ENCODE measurements around the gene APBA1.

APBA1 gene

DNA sequence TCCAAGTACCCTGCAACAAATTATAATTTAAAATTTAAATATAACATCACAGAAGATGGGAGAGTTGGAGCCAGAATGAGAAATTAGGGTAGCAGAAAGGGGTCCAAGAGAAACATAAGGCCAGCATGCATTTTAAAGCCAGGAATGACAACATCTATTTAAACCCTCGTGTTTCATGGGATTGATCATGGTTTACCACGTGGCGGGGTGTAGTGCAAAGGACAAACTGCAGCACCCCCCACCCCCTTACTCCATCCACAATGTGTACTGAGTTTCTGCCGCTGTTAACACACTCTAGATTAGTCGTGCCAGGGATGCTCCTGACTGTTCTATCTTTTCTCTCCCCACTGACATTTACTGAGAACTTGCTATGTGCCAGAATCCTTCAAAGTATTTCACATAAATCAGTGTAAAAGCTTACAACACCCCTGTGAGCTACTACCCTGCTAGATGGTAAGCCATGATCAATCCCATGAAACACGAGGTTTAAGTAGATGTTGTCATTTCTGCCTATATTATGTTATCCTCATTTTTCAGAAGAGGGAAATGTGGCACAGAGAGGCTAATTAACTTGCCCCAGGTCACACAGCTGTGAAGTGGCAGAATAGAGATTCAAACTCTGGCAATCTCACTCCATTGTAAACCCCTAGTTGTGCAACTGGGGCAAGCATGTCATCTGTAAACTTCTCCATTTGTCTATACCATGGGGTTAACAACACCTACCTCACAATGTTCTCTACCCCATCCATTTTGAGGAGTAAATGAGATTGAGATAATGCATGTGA, 210.9 kb downstream of the APBA1 start:
- H3K4me3 ChIP-seq (ENCODE audit: low read length in 2 of 2): no peak overlapping the region
- H3K36me3 ChIP-seq (ENCODE audit: control insufficient read depth in 2 of 2, insufficient read depth in 2 of 2, low read length in 2 of 2): peaks cover 0 to 4% of the 10 kb centered on the region in 2 donors
- H3K27ac ChIP-seq (ENCODE audit: low read length): no peak overlapping the region
- peaks cover 5% of the 10 kb centered on the region for H3K4me1 ChIP-seq (ENCODE audit: control insufficient read depth, insufficient read depth, low read length)
- H3K9me3 ChIP-seq (ENCODE audit: control insufficient read depth in 2 of 2, low read length in 2 of 2): no peaks in the 10 kb centered on the region
- H3K9ac ChIP-seq (ENCODE audit: low read length in 2 of 2): no peak overlapping the region
- H3K27me3 ChIP-seq (ENCODE audit: control insufficient read depth in 1 of 2, insufficient read depth in 2 of 2, low read length in 2 of 2): no peaks in the 10 kb centered on the region

DNA sequence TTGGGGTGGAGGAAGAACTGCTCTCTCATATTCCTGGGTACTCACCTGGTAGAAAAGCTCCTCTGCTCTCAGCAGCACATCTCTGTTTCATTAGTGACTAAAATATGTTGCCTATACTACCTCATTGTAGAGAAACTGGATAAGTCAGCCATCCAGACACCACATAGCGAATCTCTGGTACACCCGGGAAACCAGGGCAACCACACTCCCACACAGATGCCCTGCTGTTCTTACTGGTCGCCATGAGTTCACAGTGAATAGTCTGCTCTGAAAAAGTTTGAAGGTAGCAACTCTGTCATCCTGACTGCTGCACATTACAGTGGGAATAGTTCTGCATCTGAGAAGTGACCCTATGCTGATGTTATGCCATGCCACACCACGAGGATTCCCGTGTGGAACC, 212.2 kb downstream of the APBA1 start:
- Histone ChIP-seq H3K36me3 (ENCODE audit: control insufficient read depth in 2 of 2, insufficient read depth in 2 of 2, low read length in 2 of 2) (peaks cover 0 to 4% of the 10 kb centered on the region in 2 donors), H3K9ac (ENCODE audit: low read length in 2 of 2) (no peak overlapping the region), H3K9me3 (ENCODE audit: control insufficient read depth in 2 of 2, low read length in 2 of 2) (no peaks in the 10 kb centered on the region), H3K27ac (ENCODE audit: low read length) (no peak overlapping the region), H3K4me3 (ENCODE audit: low read length in 2 of 2) (no peak overlapping the region), H3K4me1 (ENCODE audit: control insufficient read depth, insufficient read depth, low read length) (no peaks in the 10 kb centered on the region), H3K27me3 (ENCODE audit: control insufficient read depth in 1 of 2, insufficient read depth in 2 of 2, low read length in 2 of 2) (no peaks in the 10 kb centered on the region)

GRCh38 chr9:69458176-69458575, 214.0 kb downstream of the APBA1 start:
- H3K4me3 ChIP-seq (ENCODE audit: low read length in 2 of 2): no peak overlapping the region
- H3K27me3 ChIP-seq (ENCODE audit: control insufficient read depth in 1 of 2, insufficient read depth in 2 of 2, low read length in 2 of 2): no peaks in the 10 kb centered on the region

DNA sequence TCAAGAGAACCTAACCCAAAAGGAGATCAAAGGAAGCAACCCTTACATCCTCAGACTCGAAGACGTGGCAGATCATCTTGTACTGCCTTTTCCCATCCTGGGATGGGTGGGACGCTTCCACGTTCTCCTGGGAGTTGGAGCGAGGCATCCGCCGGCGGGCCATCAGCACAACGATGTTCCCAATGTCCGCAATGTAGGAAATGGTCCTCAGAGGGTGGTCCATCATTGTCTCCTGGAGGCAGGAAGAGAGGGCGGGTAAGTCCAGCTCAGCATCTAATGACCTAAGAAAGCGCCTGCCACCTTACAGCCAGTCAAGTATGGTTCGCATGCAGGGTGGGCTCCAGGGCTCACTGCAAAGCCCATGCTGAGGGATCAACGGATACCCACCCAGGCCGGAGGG, 216.0 kb downstream of the APBA1 start:
- H3K36me3 ChIP-seq (ENCODE audit: control insufficient read depth in 2 of 2, insufficient read depth in 2 of 2, low read length in 2 of 2): peaks cover 0 to 12% of the 10 kb centered on the region in 2 donors
- H3K4me3 ChIP-seq (ENCODE audit: low read length in 2 of 2): no peak overlapping the region
- H3K27me3 ChIP-seq (ENCODE audit: control insufficient read depth in 1 of 2, insufficient read depth in 2 of 2, low read length in 2 of 2): no peaks in the 10 kb centered on the region
- no peaks in the 10 kb centered on the region for H3K4me1 ChIP-seq (ENCODE audit: control insufficient read depth, insufficient read depth, low read length)
- H3K27ac ChIP-seq (ENCODE audit: low read length): no peak overlapping the region
- no peak overlapping the region for H3K9ac ChIP-seq (ENCODE audit: low read length in 2 of 2)
- no peaks in the 10 kb centered on the region for H3K9me3 ChIP-seq (ENCODE audit: control insufficient read depth in 2 of 2, low read length in 2 of 2)

More at GRCh38 chr9:69458176-69458575, 214.0 kb downstream of the APBA1 start:
- Histone ChIP-seq H3K27ac (ENCODE audit: low read length) (no peak overlapping the region), H3K9ac (ENCODE audit: low read length in 2 of 2) (no peak overlapping the region), H3K36me3 (ENCODE audit: control insufficient read depth in 2 of 2, insufficient read depth in 2 of 2, low read length in 2 of 2) (peaks cover 0 to 8% of the 10 kb centered on the region in 2 donors), H3K4me1 (ENCODE audit: control insufficient read depth, insufficient read depth, low read length) (no peaks in the 10 kb centered on the region), H3K9me3 (ENCODE audit: control insufficient read depth in 2 of 2, low read length in 2 of 2) (no peaks in the 10 kb centered on the region)

GRCh38 chr9:69455311-69455710, 216.9 kb downstream of the APBA1 start:
- Histone ChIP-seq H3K9me3 (ENCODE audit: control insufficient read depth in 2 of 2, low read length in 2 of 2) (no peaks in the 10 kb centered on the region), H3K4me1 (ENCODE audit: control insufficient read depth, insufficient read depth, low read length) (no peaks in the 10 kb centered on the region), H3K27me3 (ENCODE audit: control insufficient read depth in 1 of 2, insufficient read depth in 2 of 2, low read length in 2 of 2) (no peaks in the 10 kb centered on the region), H3K36me3 (ENCODE audit: control insufficient read depth in 2 of 2, insufficient read depth in 2 of 2, low read length in 2 of 2) (peaks cover 0 to 12% of the 10 kb centered on the region in 2 donors), H3K9ac (ENCODE audit: low read length in 2 of 2) (no peak overlapping the region), H3K27ac (ENCODE audit: low read length) (no peak overlapping the region), H3K4me3 (ENCODE audit: low read length in 2 of 2) (no peak overlapping the region)

- H3K4me1 ChIP-seq (ENCODE audit: control insufficient read depth, insufficient read depth, low read length): no peaks in the 10 kb centered on the region
- no peaks in the 10 kb centered on the region for H3K27me3 ChIP-seq (ENCODE audit: control insufficient read depth in 1 of 2, insufficient read depth in 2 of 2, low read length in 2 of 2)
- H3K9ac ChIP-seq (ENCODE audit: low read length in 2 of 2): no peak overlapping the region
- H3K36me3 ChIP-seq (ENCODE audit: control insufficient read depth in 2 of 2, insufficient read depth in 2 of 2, low read length in 2 of 2): peaks cover 0 to 10% of the 10 kb centered on the region in 2 donors
- no peak overlapping the region for H3K4me3 ChIP-seq (ENCODE audit: low read length in 2 of 2)
- H3K27ac ChIP-seq (ENCODE audit: low read length): no peak overlapping the region
- no peaks in the 10 kb centered on the region for H3K9me3 ChIP-seq (ENCODE audit: control insufficient read depth in 2 of 2, low read length in 2 of 2)
Measured at GRCh38 chr9:69454321-69454720, 217.8 kb downstream of the APBA1 start.

DNA sequence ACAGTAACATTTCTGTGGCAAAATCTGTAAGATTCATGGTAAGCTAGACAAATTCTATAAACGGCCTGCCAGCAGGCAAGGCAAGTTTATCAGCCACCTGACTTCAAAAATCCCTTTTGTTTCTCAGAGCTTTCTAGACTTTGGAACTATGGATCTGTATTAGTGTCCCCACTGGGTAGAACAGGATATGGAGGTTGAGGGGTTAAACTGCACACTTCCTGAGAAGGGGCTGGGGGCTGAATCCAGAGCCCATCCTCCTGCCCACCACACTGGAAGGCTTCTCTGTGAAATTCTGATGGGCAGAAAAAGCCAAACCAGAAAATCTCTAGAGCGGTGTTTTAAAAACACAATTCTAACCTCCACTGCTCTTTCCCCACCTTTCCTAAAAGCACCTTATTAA, 218.4 kb downstream of the APBA1 start:
- H3K4me1 ChIP-seq (ENCODE audit: control insufficient read depth, insufficient read depth, low read length): no peaks in the 10 kb centered on the region

DNA sequence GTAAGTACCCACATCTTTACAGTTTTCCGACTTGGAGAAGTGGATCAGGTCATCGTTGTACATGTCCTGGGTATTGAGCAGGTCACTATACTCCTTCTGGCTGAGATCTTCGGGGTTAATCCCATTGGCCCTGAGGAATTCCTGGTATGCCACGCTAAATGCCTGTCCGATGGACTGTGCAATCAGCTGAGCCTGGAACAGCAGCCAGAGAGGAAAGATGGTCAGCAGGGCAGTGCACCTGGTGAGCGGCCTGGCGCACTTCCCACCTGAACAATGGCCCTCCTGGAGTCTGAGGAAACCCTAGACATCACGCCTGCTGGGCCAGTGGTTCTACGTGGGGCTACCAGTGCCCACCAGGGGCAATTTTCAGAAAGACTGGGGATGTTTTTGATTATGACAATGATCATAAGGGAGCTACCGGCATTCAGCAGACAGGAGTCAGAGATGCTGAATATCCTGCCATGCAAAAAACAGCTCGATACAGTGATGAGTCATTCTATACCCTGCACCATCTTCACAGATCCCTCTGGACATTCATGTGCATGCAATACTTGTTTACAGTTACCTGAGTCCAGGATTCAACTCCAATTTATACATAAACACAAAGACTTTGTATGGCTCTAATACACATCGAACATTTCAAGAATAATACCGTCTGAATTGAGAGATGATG, 219.9 kb downstream of the APBA1 start:
- H3K9me3 ChIP-seq (ENCODE audit: control insufficient read depth in 2 of 2, low read length in 2 of 2): no peaks in the 10 kb centered on the region
- no peak overlapping the region for H3K27ac ChIP-seq (ENCODE audit: low read length)
- no peaks in the 10 kb centered on the region for H3K27me3 ChIP-seq (ENCODE audit: control insufficient read depth in 1 of 2, insufficient read depth in 2 of 2, low read length in 2 of 2)
- no peaks in the 10 kb centered on the region for H3K4me1 ChIP-seq (ENCODE audit: control insufficient read depth, insufficient read depth, low read length)
- H3K9ac ChIP-seq (ENCODE audit: low read length in 2 of 2): no peak overlapping the region
- H3K4me3 ChIP-seq (ENCODE audit: low read length in 2 of 2): no peak overlapping the region
- peaks cover 0 to 10% of the 10 kb centered on the region in 2 donors for H3K36me3 ChIP-seq (ENCODE audit: control insufficient read depth in 2 of 2, insufficient read depth in 2 of 2, low read length in 2 of 2)

More for the DNA sequence above, 218.4 kb downstream of the APBA1 start:
- Histone ChIP-seq H3K4me3 (ENCODE audit: low read length in 2 of 2) (no peak overlapping the region), H3K27ac (ENCODE audit: low read length) (no peak overlapping the region), H3K9ac (ENCODE audit: low read length in 2 of 2) (no peak overlapping the region), H3K36me3 (ENCODE audit: control insufficient read depth in 2 of 2, insufficient read depth in 2 of 2, low read length in 2 of 2) (peaks cover 0 to 12% of the 10 kb centered on the region in 2 donors), H3K27me3 (ENCODE audit: control insufficient read depth in 1 of 2, insufficient read depth in 2 of 2, low read length in 2 of 2) (no peaks in the 10 kb centered on the region), H3K9me3 (ENCODE audit: control insufficient read depth in 2 of 2, low read length in 2 of 2) (no peaks in the 10 kb centered on the region)

- Histone ChIP-seq H3K4me1 (ENCODE audit: control insufficient read depth, insufficient read depth, low read length) (no peaks in the 10 kb centered on the region), H3K27me3 (ENCODE audit: control insufficient read depth in 1 of 2, insufficient read depth in 2 of 2, low read length in 2 of 2) (no peaks in the 10 kb centered on the region), H3K36me3 (ENCODE audit: control insufficient read depth in 2 of 2, insufficient read depth in 2 of 2, low read length in 2 of 2) (peaks cover 0 to 4% of the 10 kb centered on the region in 2 donors), H3K9me3 (ENCODE audit: control insufficient read depth in 2 of 2, low read length in 2 of 2) (no peaks in the 10 kb centered on the region), H3K27ac (ENCODE audit: low read length) (no peak overlapping the region), H3K4me3 (ENCODE audit: low read length in 2 of 2) (no peak overlapping the region), H3K9ac (ENCODE audit: low read length in 2 of 2) (no peak overlapping the region)
Measured at GRCh38 chr9:69446496-69446895, 225.7 kb downstream of the APBA1 start.

DNA sequence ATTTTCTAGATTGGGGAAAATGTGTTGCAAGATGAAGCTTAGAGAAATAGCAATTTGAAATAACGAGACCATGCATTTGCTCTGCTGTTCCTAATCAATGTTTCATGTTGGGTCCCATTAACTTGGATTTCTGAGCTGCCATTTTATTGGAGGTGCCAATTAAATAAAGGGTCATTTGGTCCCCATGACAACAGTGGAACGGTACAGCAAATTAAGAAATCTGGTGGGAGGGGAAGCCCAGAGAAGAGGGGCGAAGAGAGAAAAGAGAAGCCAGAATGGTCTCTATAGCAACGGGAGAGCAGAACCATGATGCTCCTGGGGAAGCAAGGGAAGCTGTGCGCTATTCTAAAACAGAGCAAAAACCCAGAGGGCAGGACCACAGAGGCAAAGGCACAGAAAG, 226.9 kb downstream of the APBA1 start:
- H3K4me3 ChIP-seq (ENCODE audit: low read length in 2 of 2): no peak overlapping the region
- H3K9me3 ChIP-seq (ENCODE audit: control insufficient read depth in 2 of 2, low read length in 2 of 2): no peaks in the 10 kb centered on the region
- H3K9ac ChIP-seq (ENCODE audit: low read length in 2 of 2): no peak overlapping the region
- no peak overlapping the region for H3K27ac ChIP-seq (ENCODE audit: low read length)
- H3K4me1 ChIP-seq (ENCODE audit: control insufficient read depth, insufficient read depth, low read length): no peaks in the 10 kb centered on the region
- H3K27me3 ChIP-seq (ENCODE audit: control insufficient read depth in 1 of 2, insufficient read depth in 2 of 2, low read length in 2 of 2): no peaks in the 10 kb centered on the region
- H3K36me3 ChIP-seq (ENCODE audit: control insufficient read depth in 2 of 2, insufficient read depth in 2 of 2, low read length in 2 of 2): peaks cover 0 to 2% of the 10 kb centered on the region in 2 donors

DNA sequence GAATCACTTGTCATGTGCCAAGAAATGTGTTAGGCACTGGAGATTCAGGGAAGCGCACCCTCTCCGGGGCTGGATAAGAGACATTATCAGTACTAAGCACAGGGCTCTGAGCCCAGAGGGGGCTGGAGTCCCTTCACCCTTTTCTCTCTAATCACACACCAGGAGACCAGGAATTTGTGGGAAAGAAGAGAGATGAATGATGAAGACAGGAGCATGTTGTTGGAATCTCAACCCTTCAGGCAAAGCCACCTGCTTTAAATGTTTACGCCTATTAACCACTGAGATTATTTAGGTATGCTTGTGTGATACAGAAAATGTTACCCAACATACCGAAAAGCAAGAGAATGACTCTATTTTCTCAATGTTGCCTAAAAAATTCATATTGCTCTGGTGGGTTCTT, 227.4 kb downstream of the APBA1 start:
- Histone ChIP-seq H3K36me3 (ENCODE audit: control insufficient read depth in 2 of 2, insufficient read depth in 2 of 2, low read length in 2 of 2) (peaks cover 0 to 2% of the 10 kb centered on the region in 2 donors), H3K27me3 (ENCODE audit: control insufficient read depth in 1 of 2, insufficient read depth in 2 of 2, low read length in 2 of 2) (no peaks in the 10 kb centered on the region)

More for the DNA sequence above, 227.4 kb downstream of the APBA1 start:
- Histone ChIP-seq H3K9me3 (ENCODE audit: control insufficient read depth in 2 of 2, low read length in 2 of 2) (no peaks in the 10 kb centered on the region), H3K4me3 (ENCODE audit: low read length in 2 of 2) (no peak overlapping the region), H3K27ac (ENCODE audit: low read length) (no peak overlapping the region), H3K4me1 (ENCODE audit: control insufficient read depth, insufficient read depth, low read length) (no peaks in the 10 kb centered on the region), H3K9ac (ENCODE audit: low read length in 2 of 2) (no peak overlapping the region)

Measured in stomach smooth muscle (tissue), 2 donors.